Right ventricle myocardium inferior (tissue), 1 donor: ENCODE data around the gene CSN2. TPM values are rescaled to one million over a fixed set of nuclear protein-coding genes. Genes with fewer than 3 reads are reported as not detected.

Source experiments
- ATAC-seq: fragments of 200-7000 bp; cut with Tn5 transposase; one replicate; pipeline ENCODE4 v1.9.1; 2020; ENCODE audit warnings: mild to moderate bottlenecking, moderate library complexity
- DNase-seq: peaks from one replicate; pipeline ENCODE4 v3.0.0; 2021; ENCODE audit errors: missing footprints
- intact Hi-C: fragments of 100-400 bp; cut with DNase I; formaldehyde crosslinking; loops from one replicate; pipeline ENCODE4 v1.11.0; 2022
- total RNA-seq: library from RNA; stranded (reverse); fragmentation: NEBNext Ultra II Directional; extraction: Animal tissue kit (Norgen Biotek cat#: 25700); gene quantifications from one replicate; pipeline ENCODE4 v1.2.1, GENCODE V29; 2021
- donor health status: DM: no; HTN: yes; CAD: no; lungs with severe emphysema.

CSN2 gene
- total RNA-seq, 1 donor from 2014 or later = not detected

- no peak for DNase-seq
- intact Hi-C loops = no loop called here
- no peak for ATAC-seq
These were observed 55.3 kb downstream of the CSN2 start for GRCh38 chr4:69910016-69910782.

- ATAC-seq (no peak), DNase-seq (no peak)
- intact Hi-C loops = no loop called here
These were observed 56.3 kb downstream of the CSN2 start for GRCh38 chr4:69909195-69909594.

- ATAC-seq (no peak), DNase-seq (no peak)
- intact Hi-C loops = no loop called here
These were observed 58.4 kb downstream of the CSN2 start for GRCh38 chr4:69907151-69907550.

Other genes starting within 250 kb of the CSN2 start
- gene SULT1B1, start 205.1 kb downstream of the CSN2 start, total RNA-seq = 0.65 TPM
- gene SULT1E1, start 105.6 kb downstream of the CSN2 start, total RNA-seq = not detected
- gene CSN1S1, start 34.7 kb downstream of the CSN2 start, total RNA-seq = not detected
- not detected for gene STATH, start 30.2 kb upstream of the CSN2 start, total RNA-seq
- gene HTN3, start 62.7 kb upstream of the CSN2 start, total RNA-seq = not detected
- gene HTN1, start 84.7 kb upstream of the CSN2 start, total RNA-seq = not detected
- gene PRR27, start 188.5 kb upstream of the CSN2 start, total RNA-seq = not detected
- gene ODAM, start 230.0 kb upstream of the CSN2 start, total RNA-seq = not detected